ENCODE measurements around the gene FGD1. TPM values are rescaled to one million over a fixed set of nuclear protein-coding genes. Genes with fewer than 3 reads are reported as not detected.
A peak's percentile ranks its signal among the peaks of the same experiment; 100 is the strongest.

The FGD1 gene
- total and polyA plus RNA-seq, 2 of the 13 experiments (the other 11 are each of a cell fraction or from before 2014, with no cell fraction given) = 0.36 to 0.62 TPM

DNA sequence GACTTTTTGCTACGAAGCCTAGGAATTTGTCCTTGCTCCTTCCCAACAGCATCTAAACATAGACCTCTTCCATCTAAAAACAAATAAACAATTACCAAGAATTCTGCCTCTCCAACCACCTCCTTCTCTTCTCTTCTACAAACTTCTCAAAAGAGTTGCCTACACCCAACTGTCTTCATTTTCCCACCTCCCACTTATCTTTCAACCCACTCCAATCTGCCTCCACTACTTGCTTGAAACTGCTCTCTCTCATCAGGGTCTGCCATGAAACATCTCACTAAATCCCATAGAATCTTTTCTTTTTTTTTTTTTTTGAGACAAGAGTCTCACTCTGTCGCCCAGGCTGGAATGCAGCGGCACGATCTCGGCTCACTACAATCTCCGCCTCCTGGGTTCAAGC lies 902 bp upstream of the FGD1 start:
- no peaks in the 10 kb centered on the region for H4K20me1 ChIP-seq (ENCODE audit: insufficient read depth, low read length)
- intact Hi-C loops (cut with micrococcal nuclease; ENCODE audit: unreplicated experiment) (no loop called here), in situ Hi-C loops (cut with HindIII; ENCODE audit: extremely low pct_ligation_motif_present, low pct_unique_long_range_greater_than_20kb) (no loop called here)
- H3K36me3 ChIP-seq (replicated peaks in 1 of 2; ENCODE audit: control insufficient read depth in 1 of 2, insufficient read depth in 2 of 2, low read length in 2 of 2) = no peaks in the 10 kb centered on the region
- no peak for FAIRE-seq
- BruUV-seq (replicated peaks) = no TSS peak
- ATAC-seq = no peak
- no peaks in the 10 kb centered on the region for H3K27me3 ChIP-seq (ENCODE audit: control insufficient read depth in 1 of 2, insufficient read depth in 2 of 2, low read length in 2 of 2)
- peak overlapping the region; percentile 71; the same call in 1 of the 2 replicates for H3K4me2 ChIP-seq (ENCODE audit: low read depth, low read length)
- ChIA-PET CTCF (ENCODE audit: low intra/inter-chr PET ratio, low total read pairs) (no interaction called here), POLR2A (interaction anchor here (1.4 kb wide), 1 partner anchor 33 kb away, joined by 3 read pairs; the partner anchor contains the start of gene GNL3L)
- H3K9me3 ChIP-seq (ENCODE audit: low read length) = no peaks in the 10 kb centered on the region
- no peak overlapping the region for H3K4me3 ChIP-seq (replicated peaks in 1 of 3; ENCODE audit: insufficient read depth in 1 of 3, low read depth in 2 of 3, low read length in 3 of 3)
- no peak overlapping the region for H2AFZ ChIP-seq (ENCODE audit: low read length)
- H3K9ac ChIP-seq (ENCODE audit: insufficient read depth, low read depth, low read length) = no peak overlapping the region
- no peak for TF ChIP-seq NBN (conservative IDR thresholded peaks at IDR 0.05)
- TF ChIP-seq RAD21 (CRISPR knock-in tag; IDR thresholded peaks at IDR 0.05) = no peak
- no peak for TF ChIP-seq ZNF720 (CRISPR knock-in tag; IDR thresholded peaks at IDR 0.05)
- TF ChIP-seq, protein P1, sequence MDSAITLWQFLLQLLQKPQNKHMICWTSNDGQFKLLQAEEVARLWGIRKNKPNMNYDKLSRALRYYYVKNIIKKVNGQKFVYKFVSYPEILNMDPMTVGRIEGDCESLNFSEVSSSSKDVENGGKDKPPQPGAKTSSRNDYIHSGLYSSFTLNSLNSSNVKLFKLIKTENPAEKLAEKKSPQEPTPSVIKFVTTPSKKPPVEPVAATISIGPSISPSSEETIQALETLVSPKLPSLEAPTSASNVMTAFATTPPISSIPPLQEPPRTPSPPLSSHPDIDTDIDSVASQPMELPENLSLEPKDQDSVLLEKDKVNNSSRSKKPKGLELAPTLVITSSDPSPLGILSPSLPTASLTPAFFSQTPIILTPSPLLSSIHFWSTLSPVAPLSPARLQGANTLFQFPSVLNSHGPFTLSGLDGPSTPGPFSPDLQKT (CRISPR knock-in tag; IDR thresholded peaks at IDR 0.05; ENCODE audit: borderline replicate concordance) = no peak
- TF ChIP-seq, protein P2, sequence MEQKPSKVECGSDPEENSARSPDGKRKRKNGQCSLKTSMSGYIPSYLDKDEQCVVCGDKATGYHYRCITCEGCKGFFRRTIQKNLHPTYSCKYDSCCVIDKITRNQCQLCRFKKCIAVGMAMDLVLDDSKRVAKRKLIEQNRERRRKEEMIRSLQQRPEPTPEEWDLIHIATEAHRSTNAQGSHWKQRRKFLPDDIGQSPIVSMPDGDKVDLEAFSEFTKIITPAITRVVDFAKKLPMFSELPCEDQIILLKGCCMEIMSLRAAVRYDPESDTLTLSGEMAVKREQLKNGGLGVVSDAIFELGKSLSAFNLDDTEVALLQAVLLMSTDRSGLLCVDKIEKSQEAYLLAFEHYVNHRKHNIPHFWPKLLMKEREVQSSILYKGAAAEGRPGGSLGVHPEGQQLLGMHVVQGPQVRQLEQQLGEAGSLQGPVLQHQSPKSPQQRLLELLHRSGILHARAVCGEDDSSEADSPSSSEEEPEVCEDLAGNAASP (CRISPR knock-in tag; IDR thresholded peaks at IDR 0.05; ENCODE audit: borderline replicate concordance) = no peak
- TF ChIP-seq, protein P3, sequence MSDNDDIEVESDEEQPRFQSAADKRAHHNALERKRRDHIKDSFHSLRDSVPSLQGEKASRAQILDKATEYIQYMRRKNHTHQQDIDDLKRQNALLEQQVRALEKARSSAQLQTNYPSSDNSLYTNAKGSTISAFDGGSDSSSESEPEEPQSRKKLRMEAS (IDR thresholded peaks at IDR 0.05) = no peak
- TF ChIP-seq ZNF264 (CRISPR knock-in tag; IDR thresholded peaks at IDR 0.05) = no peak
- no peak for TF ChIP-seq CBFB (CRISPR knock-in tag; IDR thresholded peaks at IDR 0.05)
- TF ChIP-seq, protein P4, sequence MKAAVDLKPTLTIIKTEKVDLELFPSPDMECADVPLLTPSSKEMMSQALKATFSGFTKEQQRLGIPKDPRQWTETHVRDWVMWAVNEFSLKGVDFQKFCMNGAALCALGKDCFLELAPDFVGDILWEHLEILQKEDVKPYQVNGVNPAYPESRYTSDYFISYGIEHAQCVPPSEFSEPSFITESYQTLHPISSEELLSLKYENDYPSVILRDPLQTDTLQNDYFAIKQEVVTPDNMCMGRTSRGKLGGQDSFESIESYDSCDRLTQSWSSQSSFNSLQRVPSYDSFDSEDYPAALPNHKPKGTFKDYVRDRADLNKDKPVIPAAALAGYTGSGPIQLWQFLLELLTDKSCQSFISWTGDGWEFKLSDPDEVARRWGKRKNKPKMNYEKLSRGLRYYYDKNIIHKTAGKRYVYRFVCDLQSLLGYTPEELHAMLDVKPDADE (CRISPR knock-in tag; IDR thresholded peaks at IDR 0.05) = no peak
- TF ChIP-seq ZNF607 (CRISPR knock-in tag; IDR thresholded peaks at IDR 0.05; ENCODE audit: borderline replicate concordance) = no peak
- TF ChIP-seq RBAK (CRISPR knock-in tag; IDR thresholded peaks at IDR 0.05) = no peak
- TF ChIP-seq ARNTL (CRISPR knock-in tag; IDR thresholded peaks at IDR 0.05) = no peak
- no peak for TF ChIP-seq ZFP90 (CRISPR knock-in tag; IDR thresholded peaks at IDR 0.05; ENCODE audit: borderline replicate concordance)
- TF ChIP-seq NR2F1 (CRISPR knock-in tag; IDR thresholded peaks at IDR 0.05) = no peak
- no peak for TF ChIP-seq TOPORS (CRISPR knock-in tag; IDR thresholded peaks at IDR 0.05)
- TF ChIP-seq ZNF552 (CRISPR knock-in tag; IDR thresholded peaks at IDR 0.05; ENCODE audit: borderline replicate concordance) = no peak
- TF ChIP-seq SMARCC2 (IDR thresholded peaks at IDR 0.05) = no peak
- no peak for TF ChIP-seq KDM5B (CRISPR knock-in tag; IDR thresholded peaks at IDR 0.05; ENCODE audit: borderline replicate concordance)
- H3K79me2 ChIP-seq (ENCODE audit: insufficient read depth, low read length) = no peaks in the 10 kb centered on the region
- H3K4me1 ChIP-seq (ENCODE audit: insufficient read depth, low read length) = 0 out of 2 replicates have a peak, but pooled peaks cover 8% of the 10 kb centered on the region
- WGBS (ENCODE audit: low lambda C conversion rate) = 22% methylated on average over 6 of the region's 6 CpGs
- no peak for DNase-seq (ENCODE audit: low spot score)
- H3K27ac ChIP-seq (ENCODE audit: extremely low read length, insufficient read depth, low read length) = no peak overlapping the region

Data from HepG2 (cell line).